ENCODE data around the gene GLA.

GLA gene

GRCh38 chrX:101407748-101408531 is at the start of gene GLA, which contains the start of gene HNRNPH2:
TSS of gene GLA (minus strand) at chrX:101407925. CDS start at chrX:101407903, 22 bp downstream.
TSS of gene HNRNPH2 (plus strand) at chrX:101408222. CDS start at chrX:101411989, 3,767 bp downstream.
- peak; percentile 86 for DNase-seq

DNA sequence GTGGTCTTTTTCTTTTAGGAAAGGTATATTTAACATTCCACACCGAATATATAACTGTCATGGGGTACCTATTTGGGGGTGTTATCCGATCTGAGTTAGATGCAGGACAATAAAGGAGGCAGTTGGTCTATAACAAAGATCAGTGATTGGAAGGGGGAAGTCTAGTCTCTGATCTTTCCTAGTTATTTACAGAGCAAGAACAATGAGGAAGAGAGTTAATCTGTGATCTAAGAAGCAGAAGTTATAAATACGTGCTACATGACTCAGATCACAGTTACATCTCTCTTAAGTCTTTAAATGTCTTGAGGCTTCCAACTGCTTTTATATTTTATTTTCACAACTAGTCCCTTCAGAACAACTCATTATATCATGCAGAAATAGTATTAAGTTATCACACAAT is 44.3 kb upstream of the GLA start:
- DNase-seq: no peak

- no peak for DNase-seq
Observed at GRCh38 chrX:101450961-101451360, 43.2 kb upstream of the GLA start.

GRCh38 chrX:101450085-101450484 is 42.4 kb upstream of the GLA start:
- DNase-seq: no peak

- DNase-seq: no peak
Observed at GRCh38 chrX:101449279-101449678, 41.6 kb upstream of the GLA start.

DNA sequence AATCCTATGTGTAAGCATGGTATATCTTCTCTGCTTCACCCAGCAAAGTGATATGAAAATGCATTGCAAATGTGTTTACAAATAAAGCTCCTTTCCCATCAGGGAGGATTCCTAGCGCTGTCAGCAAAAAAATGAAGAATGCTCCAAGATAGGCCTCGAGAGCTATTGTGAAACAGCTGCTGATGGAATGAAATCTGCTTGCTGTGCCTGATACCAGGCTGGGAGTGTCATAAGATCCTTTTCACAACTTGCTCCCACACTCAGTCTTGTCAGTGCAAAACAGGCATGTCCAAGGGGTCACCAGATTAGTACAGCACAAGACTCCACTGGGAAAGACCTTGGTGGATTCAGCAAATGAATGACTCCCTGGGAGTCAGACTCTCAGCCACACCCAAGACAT is 34.4 kb upstream of the GLA start:
- no peak for DNase-seq

DNA sequence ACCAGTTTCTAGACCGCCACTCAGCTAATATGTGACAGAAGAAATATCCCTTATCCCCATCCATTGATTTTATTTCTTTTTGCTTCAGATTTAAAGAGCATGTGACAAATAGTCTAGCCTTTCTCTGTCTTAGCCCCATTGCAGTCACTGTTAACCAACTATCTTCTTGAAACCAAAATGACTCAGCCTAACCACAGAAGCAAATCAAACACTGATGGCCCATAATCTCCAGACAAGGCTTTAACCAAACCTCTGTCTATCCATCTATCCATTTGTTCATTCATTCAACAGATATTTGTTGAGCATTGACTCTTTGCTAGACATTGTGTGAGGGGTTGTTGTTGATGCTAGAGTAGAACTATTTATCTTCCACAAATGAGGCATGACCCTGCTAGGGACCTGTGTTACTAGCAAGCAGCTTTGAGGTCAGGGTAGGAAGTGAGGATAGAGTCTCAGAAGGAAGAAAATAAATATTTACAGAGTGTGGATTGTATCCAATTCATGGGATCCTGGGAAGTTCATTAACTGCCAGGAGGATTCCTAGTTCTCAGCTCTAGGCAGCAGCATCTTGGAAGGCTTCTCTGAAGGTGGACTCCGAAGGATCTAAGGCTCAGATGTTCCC is 22.8 kb upstream of the GLA start:
- no peak for DNase-seq

DNA sequence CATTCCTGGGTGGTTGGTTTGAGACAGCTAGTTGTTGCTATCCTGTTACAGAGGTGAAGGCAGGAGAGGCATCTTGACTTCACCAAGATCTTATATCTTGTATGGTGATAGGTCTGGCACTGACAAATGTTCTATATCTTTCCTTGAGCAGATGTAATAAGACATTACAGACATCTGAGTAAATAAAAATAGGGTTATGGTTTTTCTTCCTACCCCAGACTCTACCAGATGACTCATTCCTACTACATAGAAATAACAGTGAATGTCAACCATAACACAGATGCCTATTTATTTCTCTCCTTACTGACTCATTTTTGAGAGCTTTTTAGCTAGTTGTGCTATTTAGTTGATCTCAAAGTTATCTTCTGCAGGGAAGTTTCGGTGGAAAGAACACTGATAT is 22.2 kb upstream of the GLA start:
- DNase-seq: no peak

GRCh38 chrX:101427954-101428353 is 20.2 kb upstream of the GLA start:
- DNase-seq: no peak

DNA sequence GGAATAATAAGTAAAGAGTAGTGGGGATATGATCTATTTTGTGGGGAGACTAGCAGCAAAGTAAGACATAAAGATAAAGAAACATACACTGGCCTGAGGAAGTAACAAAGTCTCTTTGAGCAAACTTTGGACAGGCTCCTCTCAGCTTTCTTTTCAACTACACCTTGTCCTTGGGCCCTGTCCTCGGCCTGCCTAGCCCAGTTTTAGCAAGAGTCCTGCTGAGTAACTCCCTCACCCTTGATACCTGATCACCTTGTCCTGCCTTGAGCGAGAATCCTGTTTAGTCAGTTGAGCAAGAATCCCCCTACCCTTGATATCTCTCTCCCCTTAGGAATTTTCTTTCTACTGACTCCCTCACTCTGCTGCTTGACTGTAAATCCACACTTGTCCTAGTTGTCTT is 11.8 kb upstream of the GLA start:
- DNase-seq: no peak

- DNase-seq: peak; percentile 38
Observed at GRCh38 chrX:101417981-101418841, 10.5 kb upstream of the GLA start.

- DNase-seq: no peak
Observed at GRCh38 chrX:101417190-101417589, 9.5 kb upstream of the GLA start.

GRCh38 chrX:101416691-101417090 is 9.0 kb upstream of the GLA start:
- DNase-seq: no peak

GRCh38 chrX:101415180-101416145 is 7.7 kb upstream of the GLA start:
- peak; percentile 46 for DNase-seq

DNA sequence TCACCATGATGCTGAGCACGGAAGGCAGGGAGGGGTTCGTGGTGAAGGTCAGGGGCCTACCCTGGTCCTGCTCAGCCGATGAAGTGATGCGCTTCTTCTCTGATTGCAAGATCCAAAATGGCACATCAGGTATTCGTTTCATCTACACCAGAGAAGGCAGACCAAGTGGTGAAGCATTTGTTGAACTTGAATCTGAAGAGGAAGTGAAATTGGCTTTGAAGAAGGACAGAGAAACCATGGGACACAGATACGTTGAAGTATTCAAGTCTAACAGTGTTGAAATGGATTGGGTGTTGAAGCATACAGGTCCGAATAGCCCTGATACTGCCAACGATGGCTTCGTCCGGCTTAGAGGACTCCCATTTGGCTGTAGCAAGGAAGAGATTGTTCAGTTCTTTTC is 4.3 kb upstream of the GLA start:
- DNase-seq: no peak

DNA sequence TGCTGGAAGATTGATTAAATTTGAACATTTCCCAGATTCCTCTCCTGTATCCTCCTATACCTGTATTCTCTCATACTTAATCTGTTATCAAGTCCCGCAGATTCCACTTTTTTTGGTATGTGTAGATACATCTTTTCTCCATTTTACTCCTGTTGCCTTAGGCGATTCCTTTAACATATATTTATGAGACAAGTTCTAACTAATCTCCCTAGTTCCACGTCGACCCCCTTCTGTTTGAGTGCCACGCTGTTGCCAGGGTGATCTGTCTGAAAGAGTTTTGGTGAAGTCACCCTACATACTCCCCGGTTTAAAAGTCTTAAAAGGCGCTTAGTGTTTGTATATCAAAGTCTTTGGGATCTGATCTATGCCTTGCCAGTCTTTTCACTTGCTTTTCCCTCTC is 2.7 kb upstream of the GLA start:
- DNase-seq: no peak

- no peak for DNase-seq
Observed at GRCh38 chrX:101409043-101409442, 1.3 kb upstream of the GLA start.

- DNase-seq: no peak
Observed at GRCh38 chrX:101408532-101408841, 762 bp upstream of the GLA start.

DNA sequence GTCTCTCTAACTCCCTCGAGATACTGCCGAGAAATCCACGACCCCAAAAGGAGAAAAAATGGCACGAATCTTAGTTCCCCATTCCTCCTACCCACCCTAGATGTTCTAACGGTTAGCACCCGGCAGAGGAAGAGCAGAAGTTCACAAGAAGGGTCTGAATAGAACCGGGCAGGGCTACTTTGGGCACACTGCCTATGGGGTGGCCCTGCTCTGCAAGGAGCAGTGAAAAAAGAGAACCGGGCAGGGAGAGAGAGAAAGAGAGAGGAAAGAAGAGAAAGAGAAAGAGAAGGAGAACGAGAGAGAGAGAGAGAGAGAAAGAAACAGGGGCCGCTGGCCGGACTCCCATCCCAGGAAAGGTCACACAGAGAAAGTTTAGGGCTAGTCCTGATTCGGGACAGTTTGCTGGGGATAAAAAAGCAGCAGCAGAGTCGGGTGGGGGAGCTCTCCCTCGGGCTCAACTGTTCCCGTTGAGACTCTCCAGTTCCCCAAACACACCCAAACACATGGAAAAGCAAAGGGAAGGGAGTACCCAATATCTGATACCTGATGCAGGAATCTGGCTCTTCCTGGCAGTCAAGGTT is 468 bp downstream of the GLA start:
- no peak for DNase-seq

DNA sequence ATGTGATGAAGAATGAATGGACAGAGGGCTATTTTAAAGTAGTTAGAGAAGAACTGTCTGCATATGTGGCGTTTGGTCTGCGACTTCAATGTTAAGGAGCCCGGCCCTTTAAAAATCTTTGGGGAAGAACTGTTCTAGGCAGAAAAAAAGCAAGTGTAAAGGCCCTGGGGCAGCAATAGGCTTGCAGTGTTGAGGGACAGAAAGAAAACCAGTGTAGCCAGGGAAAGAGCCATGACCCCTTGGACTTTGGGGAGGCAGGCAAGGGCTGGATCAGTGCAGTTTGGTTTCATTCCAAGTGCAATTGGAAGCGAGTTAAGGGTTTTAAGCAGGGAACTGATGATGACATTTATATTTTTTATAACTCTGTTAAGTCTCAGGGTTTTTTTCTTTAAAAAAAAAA is 7.9 kb downstream of the GLA start:
- no peak for DNase-seq

GRCh38 chrX:101398694-101399093 is 9.0 kb downstream of the GLA start:
- no peak for DNase-seq

DNA sequence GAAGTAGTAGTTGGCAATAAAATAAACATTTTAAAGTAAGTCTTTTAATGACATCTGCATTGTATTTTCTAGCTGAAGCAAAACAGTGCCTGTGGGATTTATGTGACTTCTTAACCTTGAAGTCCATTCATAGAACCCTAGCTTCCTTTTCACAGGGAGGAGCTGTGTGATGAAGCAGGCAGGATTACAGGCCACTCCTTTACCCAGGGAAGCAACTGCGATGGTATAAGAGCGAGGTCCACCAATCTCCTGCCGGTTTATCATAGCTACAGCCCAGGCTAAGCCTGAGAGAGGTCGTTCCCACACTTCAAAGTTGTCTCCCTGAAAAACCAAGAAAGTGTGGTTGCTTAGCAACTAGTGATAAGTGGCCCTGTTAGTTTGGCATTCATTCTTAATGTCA is 9.9 kb downstream of the GLA start:
- no peak for DNase-seq
